WI38 (cell line): Measurements from ENCODE around the gene SYNE1.

ENCODE experiments used
- H3K4me3 ChIP-seq: 2 replicates; pipeline ENCODE4 v1.5.1; 2011; ENCODE audit warnings: low read depth, mild to moderate bottlenecking, control low read depth, low read length
- CTCF ChIP-seq: IDR thresholded peaks from 2 replicates; pipeline ENCODE4 v1.5.1; 2012; ENCODE audit warnings: low read depth, mild to moderate bottlenecking, control low read depth, low read length

The SYNE1 gene

GRCh38 chr6:152127432-152128165 is 509.6 kb downstream of the SYNE1 start:
- H3K4me3 ChIP-seq: no peak overlapping the region
- TF ChIP-seq CTCF: no peak

GRCh38 chr6:152124429-152125074 is 512.6 kb downstream of the SYNE1 start:
- peak; percentile 65 for TF ChIP-seq CTCF
- no peak overlapping the region for H3K4me3 ChIP-seq

- no peak overlapping the region for H3K4me3 ChIP-seq
- no peak for TF ChIP-seq CTCF
Observed at GRCh38 chr6:152123076-152123475, 514.1 kb downstream of the SYNE1 start.

GRCh38 chr6:152122434-152122833 is 514.7 kb downstream of the SYNE1 start:
- no peak overlapping the region for H3K4me3 ChIP-seq
- TF ChIP-seq CTCF: no peak

- H3K4me3 ChIP-seq: no peak overlapping the region
- no peak for TF ChIP-seq CTCF
Observed at GRCh38 chr6:152121910-152122309, 515.3 kb downstream of the SYNE1 start.

GRCh38 chr6:152119831-152120230 is 517.3 kb downstream of the SYNE1 start:
- no peak for TF ChIP-seq CTCF

GRCh38 chr6:152118678-152119077 is 518.5 kb downstream of the SYNE1 start:
- H3K4me3 ChIP-seq: no peak overlapping the region
- TF ChIP-seq CTCF: no peak

More at GRCh38 chr6:152119831-152120230, 517.3 kb downstream of the SYNE1 start:
- H3K4me3 ChIP-seq: no peak overlapping the region
